Activated CD4-positive, alpha-beta T cell treated with anti-CD3 and anti-CD28 coated beads, Interleukin-2, amount 50 U/mL, for 4 hours (primary cell): ENCODE measurements around the gene DTL.
"Not testable (repeated sequence)": the region's sequence is repeated elsewhere in the genome, so short reads cannot be mapped to it uniquely, and the experiment has no call there.

Experiments
- DNase-seq, 2 experiments: peaks; one replicate each; pipeline ENCODE4 v3.0.0-alpha.2; 2020

DTL gene, protein sequence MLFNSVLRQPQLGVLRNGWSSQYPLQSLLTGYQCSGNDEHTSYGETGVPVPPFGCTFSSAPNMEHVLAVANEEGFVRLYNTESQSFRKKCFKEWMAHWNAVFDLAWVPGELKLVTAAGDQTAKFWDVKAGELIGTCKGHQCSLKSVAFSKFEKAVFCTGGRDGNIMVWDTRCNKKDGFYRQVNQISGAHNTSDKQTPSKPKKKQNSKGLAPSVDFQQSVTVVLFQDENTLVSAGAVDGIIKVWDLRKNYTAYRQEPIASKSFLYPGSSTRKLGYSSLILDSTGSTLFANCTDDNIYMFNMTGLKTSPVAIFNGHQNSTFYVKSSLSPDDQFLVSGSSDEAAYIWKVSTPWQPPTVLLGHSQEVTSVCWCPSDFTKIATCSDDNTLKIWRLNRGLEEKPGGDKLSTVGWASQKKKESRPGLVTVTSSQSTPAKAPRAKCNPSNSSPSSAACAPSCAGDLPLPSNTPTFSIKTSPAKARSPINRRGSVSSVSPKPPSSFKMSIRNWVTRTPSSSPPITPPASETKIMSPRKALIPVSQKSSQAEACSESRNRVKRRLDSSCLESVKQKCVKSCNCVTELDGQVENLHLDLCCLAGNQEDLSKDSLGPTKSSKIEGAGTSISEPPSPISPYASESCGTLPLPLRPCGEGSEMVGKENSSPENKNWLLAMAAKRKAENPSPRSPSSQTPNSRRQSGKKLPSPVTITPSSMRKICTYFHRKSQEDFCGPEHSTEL

DNA sequence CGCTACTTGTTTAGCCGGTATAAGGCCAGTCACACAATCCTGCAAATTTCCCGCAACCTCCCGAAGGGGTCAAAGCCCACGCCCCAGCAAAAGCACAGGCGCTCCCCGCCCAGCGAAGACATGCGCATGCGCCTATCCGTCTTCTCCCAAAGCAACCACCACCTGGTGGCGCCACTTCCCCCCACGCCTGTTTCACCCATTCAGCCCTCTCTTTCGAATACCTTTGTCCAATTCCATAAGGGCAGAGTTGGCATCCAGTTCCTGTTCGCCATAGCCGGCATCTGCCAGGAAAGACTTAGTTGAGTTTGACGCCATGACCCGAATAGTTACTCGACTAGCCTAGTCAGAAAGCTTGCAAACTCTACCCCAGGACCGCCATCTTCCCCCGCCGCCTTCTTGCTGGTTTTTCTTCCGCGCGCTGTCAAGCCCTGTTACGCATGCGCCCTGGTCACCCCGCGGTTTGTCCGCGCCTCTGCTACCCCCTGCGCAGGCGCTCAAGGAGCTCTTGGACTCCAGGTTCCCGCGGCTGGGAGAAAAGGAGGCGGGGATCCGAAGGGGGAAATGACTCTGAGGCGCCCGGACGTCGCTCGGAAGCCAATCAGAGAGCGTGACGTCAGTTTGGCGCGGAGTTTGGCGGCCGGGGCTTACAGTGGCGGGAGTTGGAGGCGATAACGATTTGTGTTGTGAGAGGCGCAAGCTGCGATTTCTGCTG lies at the start of gene DTL, which contains the start of gene INTS7:
Gene DTL (plus strand): TSS at position 626 of the 712 bp plus-strand sequence. CDS start 143 bp downstream, outside the sequence.
Gene INTS7 (minus strand): TSS at position 435 of the 712 bp plus-strand sequence. CDS start 120 bp downstream, at position 315.
- peak; percentile 95 to 97 for DNase-seq

DNA sequence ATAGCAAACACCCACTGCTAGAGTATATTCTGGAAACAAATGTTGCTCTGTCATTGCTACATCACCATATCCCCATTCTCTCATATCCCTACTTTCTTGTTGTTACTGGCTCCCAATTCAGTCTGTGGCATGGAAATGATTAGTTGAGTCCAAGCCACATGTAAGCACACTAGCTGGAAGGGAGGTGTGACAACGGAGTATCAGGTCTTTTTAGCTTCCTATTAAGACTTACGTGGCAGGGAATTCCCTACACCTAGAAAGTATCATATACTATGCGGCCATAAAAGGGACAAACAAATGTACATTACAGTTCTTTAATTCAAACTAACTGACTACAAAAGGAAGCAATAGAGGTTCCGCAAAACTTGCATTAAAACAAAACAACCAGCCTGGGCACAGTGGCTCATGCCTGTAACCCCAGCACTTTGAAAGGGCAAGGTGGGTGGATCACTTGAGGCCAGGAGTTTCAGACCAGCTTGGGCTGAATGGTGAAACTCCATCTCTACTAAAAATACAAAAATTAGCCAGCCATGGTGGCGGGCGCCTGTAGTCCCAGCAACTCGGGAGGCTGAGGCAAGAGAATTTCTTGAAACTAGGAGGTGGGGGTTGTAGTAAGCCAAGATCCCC lies 48.8 kb upstream of the DTL start:
- DNase-seq, result no peak

DNA sequence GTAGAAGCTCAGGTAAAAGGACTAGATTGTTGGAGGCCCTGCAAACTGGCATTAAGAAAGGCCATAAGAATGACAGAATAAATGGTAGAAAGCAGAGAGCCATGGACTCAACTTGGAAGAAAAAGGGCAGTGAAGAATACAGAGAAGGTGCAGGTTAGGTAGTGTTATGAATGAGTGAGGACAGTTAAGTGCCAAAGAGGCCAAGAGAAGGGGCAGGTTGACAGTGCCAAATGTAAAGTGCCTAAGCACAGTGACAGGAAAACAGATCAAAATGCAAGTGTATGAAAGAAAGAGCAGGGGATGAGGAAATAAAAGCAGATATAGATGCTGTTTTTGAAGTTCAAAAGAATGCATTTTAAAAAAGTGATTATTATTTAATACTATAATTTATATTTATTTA lies 43.9 kb upstream of the DTL start:
- no peak for DNase-seq

DNA sequence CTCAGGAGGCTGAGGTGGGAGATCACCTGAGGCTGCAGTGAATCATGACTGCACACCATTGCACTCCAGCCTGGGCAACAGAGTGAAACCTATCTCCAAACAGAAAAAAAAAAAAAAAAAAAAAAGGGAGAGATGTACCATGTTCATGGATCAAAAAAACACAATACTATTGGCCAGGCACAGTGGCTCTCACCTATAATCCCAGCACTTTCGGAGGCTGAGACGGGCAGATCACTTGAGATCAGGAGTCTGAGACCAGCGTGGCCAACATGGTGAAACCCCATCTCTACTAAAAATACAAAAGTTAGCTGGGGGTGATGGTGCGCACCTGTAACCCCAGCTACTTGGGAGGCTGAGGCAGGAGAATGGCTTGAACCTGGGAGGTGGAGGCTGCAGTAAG lies 38.1 kb upstream of the DTL start:
- not testable (repeated sequence) for DNase-seq

DNA sequence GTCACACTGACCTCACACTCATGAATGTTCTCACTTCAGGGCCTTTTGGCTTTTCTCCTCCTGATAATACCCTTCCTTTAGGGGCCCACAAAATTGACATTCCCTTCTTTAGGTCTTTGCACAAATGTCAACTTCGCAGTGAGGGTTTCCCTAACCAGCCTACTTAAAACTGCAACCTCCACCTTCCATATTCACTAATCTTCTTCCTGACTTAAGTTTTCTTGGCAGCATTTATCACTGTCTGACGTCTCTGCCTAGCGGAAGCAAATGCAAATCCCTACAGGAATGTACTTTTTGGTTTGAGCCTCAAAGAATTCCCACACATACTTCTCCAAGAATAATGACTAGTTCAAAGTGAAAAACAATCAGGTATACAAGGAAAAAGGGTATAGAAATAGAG lies 33.0 kb upstream of the DTL start:
- DNase-seq, result no peak

DNA sequence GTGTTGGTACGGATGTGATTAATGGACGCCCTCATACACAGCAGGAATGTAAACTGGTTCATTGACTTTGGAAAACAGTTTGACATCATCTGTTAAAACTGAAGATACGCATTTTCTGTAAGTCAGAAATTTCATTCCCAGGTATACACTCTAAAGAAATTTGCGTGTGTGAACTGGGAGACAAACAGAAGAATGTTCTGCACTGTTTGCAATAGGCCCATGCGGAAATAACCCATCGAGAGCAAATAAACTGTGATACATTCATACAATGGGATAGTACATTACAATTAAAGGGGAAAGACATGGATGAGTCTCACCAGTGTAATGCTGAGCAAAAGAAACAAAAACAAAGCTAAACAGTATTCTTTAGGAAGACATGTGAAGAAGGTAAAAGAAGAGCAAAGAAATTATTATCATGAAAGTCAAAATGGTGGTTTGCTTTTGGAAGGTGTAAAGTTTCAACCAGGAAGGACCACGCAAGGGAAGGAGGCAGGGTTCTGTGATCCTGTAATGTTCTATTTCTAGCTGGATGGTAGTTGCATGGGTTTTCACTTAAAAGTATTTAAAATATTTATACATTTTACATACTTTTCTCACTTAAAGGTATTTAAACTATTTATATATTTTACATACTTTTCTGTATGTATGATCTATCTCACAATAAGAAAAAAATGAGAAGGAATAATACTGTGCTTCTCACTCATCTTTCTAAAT lies 30.5 kb upstream of the DTL start:
- DNase-seq, result no peak

DNA sequence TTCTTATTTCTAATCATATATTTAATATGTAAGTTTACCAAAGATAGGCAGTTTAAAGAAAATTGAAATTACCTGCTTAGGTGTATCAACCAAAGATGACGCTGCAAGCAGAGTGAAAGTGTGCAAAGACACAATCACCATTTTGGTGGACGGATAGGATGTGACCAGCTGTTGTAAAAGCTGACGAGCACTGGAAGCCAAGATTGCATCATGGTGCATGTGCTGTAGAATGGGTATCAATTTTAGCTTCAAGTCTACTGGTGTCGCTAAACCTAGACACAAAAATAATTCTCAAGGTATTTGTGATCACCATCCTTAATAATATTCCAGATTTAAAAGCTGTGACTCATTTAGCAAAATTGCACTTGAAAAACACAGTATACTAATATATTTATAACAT lies 28.4 kb upstream of the DTL start:
- no peak for DNase-seq

DNA sequence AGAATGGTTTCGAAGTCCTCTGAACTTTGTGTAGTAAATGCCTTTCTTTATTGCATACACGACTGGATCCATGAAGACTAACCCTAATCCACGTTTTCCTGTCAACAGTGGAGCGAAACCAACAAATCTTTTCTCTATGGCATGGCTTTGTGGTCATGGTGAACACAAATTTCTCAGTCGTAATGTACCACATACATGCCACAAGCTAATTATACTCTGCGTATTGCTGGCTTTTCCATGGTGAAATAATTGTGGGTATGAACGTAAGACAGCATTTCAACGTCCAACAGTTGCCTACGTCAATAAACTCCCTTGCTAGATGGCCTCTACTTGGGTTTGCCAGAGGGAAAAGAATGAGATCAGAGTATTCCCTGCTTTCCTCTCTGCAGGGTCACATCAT lies 27.7 kb upstream of the DTL start:
- no peak for DNase-seq

DNA sequence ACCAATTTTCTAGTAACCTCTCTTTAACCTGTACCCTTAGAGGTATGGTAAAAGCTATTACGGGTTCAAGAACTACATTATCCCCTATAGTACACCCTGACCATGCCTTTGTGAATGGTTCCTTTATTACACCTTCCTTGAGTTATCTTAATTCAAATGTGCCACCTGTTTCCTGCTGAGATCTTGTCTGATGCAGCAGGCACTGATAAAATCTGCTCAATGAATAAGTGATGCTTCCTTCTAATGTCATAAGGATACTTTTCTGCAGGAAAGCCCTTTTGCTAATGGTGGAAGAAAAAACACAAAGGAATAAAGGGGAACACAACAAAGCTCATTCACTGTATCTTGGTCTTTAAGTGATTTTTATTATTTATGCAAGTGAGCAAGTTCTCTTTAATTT lies 26.0 kb upstream of the DTL start:
- no peak for DNase-seq

DNA sequence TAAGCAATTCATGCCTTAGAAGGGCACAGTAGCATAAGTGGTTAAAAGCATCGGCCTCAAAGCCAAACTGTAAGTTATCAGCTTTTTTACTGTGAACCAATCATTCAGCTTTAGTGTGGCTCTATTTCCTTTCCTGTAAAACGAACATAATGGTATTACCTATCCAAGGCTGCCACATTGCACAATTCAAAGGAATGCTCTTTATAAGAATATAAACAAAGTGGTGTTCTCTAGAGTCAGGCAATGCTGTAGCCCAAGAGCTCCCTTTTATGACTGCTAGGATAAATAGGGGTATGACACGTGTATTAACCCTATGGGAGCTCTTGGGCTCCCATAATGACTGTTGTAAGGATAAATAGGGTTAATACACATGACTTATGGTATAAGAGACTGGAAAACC lies 25.5 kb upstream of the DTL start:
- DNase-seq, result no peak

DNA sequence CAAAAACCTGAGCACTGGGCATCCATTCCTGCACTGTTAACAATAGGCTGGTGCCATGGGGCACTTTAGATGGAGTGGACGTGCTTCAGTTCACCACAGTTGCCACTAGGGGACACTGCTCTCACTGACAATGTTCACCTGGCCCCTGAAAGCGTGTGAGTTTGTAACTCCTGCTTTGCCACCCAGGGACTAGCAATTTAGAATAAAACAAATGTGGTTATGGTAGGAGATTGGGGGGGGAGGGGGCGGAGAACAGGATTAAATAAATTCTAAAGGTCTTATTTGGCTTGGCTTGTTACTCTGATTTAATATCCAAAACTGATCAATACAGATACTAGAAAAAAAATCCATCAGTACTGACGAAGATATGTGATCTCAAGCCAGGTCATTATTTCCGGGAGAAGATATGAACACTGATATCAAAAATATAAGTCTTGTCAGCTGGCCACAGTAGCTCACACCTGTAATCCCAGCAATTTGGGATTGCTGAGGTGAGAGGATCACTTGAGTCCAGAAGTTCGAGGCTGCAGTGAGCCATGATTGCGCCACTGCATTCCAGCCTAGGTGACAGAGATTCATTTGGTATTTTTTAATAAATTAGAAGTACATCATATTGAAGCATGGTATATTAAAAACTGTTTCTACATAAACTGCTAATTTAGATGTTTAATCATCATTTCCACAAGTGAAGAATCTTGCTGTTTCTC lies 23.4 kb upstream of the DTL start:
- peak; percentile 56 for DNase-seq

DNA sequence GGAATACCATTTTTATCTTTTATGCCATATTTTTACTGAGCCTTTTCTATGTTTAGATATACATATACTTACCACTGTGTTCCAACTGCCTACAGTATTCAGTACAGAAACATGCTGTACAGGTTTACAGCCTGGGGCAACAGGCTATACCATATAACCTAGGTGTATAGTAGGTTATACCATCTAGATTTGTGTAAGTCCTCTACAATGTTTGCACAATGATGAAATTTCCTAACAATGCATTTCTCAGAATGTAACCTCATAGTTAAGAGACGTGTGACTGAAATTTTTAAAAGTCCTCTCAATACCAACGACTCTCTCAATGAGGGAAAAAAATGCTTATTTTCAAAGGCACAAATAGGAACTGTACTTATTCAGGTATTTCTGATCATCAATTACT lies 21.9 kb upstream of the DTL start:
- no peak for DNase-seq

DNA sequence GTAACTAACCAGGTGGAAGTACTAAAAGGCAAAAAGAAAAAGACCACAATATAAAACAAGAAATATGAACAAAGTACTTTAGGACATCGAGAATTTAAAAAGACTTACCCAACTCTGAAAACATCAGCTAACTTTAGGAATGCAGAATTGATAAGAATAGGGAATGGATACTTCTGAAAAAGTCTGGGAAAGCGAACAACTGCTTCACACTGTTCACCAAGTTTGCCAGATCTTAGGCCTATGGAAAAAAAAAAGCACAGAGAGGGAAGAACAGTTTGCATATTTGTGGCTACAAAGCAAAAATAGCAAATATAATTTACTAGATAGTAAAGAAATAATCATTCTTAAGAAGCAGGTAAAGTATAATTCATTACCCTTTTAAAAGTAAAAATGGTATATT lies 14.6 kb upstream of the DTL start:
- no peak for DNase-seq

DNA sequence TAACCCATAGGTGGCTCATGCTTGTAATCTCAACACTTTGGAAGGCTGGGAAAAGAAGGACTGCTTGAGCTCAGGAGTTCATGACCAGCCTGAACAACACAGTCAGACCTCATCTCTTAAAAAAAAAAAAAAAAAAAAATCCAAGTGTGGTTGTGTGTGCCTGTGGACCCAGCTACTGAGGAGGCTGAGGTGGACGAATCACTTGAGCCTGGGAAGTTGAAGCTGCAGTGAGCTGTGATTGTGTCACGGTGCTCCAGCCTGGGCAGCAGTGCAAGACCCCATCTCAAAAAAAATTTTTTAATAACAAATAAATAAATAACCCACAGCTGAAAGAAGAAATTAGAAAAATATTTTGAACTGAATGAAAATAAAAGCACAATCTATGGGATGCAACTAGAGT lies 14.0 kb upstream of the DTL start:
- no peak for DNase-seq

DNA sequence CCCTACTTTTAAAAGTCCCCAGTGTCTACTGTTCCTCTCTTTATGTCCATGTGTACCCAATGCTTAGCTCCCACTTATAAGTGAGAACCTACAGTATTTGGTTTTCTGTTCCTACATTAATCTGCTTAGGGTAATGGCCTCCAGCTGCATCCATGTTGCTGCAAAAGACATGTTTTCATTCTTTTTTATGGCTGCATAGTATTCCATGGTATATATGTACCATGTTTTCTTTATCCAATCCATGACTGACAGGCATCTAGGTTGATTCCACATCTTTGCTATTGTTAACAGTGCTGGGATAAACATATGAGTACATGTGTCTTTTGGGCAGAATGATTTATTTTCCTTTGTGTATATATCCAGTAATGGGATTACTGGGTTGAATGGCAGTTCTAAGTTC lies 12.6 kb upstream of the DTL start:
- DNase-seq, result not testable (repeated sequence)

DNA sequence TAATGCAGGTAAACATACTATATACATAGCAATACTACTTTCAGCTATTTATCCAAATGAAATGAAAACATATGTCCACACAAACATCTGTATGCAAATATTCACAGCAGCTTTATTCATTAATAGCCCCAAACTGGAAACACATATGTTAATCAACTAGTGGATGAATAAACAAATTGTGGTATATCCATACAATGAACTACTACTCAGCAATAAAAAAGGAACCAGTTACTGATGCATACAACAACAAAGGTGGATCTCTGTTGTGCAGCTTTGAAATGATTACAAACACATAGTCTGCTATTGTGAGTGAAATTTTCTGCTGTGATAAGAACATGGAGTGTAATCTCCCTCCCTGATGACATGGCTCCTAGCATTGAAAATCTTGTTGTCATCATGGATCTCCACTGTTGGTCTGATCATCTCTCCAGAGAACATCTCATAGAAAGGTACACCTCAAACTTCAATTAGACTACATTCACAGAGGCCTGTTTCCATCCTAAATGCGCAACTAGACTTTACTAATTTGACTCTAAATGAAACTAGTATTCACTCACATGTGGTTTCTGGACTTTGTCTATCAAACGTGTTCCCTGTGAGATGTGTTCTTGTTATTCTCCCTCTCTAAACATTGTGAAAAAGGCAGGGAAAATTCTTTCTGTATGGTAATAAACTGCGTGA lies 10.9 kb upstream of the DTL start:
- no peak for DNase-seq

DNA sequence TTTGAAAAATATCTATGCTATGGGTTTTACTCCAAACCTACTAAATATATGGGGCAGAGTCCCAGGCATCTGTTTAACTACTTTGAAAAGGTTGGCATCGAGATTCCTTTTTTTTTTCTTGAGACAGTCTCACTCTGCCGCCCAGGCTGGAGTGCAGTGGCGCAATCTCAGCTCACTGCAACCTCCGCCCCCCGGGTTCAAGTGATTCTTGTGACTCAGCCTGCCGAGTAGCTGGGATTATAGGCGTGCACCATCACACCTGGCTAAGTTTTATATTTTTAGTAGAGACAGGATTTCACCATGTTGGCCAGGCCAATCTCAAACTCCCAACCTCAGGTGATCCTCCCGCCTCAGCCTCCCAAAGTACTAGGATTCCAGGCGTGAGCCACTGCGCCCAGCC lies 7.8 kb upstream of the DTL start:
- DNase-seq, result not testable (repeated sequence)

DNA sequence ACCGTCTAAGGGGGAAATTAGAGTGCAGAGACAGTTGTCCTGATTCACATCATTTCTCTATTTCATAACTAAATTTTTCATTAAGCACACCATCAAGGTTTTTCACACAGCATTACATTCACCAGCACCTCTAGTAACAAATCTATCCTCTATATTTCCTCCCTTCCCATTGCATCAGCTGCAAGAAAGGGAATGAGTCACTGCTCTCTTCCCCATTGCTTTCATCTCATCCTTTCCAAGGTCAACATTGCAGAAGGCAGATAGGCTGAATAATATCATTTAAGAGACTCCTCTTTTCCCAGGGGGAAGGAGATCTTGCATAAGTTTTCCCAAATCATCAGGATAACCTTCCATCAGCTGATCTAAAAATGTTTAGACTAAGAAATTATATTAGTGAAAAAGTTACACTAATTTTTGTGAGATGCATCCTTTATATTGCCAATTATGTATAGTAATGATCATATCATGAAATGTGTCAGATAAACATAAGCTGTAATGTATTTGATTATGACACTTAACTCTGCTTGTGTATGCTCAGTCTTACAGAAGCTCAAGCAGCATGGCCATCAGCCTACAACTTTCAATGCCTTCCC lies 4.5 kb upstream of the DTL start:
- no peak for DNase-seq

DNA sequence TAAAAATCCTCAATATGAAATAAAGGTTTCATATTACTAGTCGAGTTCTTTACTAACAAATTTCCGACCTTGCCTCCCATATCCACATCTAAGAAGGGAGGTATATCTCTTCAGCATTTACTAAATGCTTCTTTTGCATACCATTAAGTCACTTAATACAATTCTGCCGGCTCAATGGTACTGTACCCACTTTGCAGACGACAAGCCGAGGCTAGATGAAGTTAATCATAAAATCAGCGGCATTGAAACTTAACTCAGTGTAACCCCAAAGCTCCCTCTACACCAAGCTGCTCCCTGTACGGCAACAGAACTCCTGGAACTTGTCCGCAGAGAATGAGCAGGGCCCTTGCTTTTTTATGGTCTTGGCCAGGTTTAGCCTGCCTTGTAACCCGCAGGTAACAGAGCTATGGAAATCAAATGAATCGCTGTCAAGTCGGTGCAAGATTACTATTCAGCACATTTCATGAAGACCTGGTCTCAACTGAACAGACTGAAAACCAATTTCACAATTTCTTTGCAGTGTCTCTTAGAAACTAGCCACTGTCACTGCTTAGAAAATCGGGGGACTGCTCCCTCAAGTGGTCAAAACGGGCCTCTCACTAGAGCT lies 929 bp upstream of the DTL start:
- no peak for DNase-seq
